ENCODE measurements around the gene PIEZO2. TPM values are rescaled to one million over a fixed set of nuclear protein-coding genes. Genes with fewer than 3 reads are reported as not detected.

The PIEZO2 gene
- total and polyA plus RNA-seq, 9 donors = 19.3 to 55.4 (median 35.3) TPM

GRCh38 chr18:10965119-10965518 lies 184.2 kb downstream of the PIEZO2 start:
- no peaks in the 10 kb centered on the region for H3K4me1 ChIP-seq (ENCODE audit: control insufficient read depth, insufficient read depth, low read length)
- peaks cover 2% of the 10 kb centered on the region for H3K9me3 ChIP-seq (replicated peaks; ENCODE audit: control insufficient read depth, low read depth, low read length)
- no peak for DNase-seq
- no peak overlapping the region for H3K27ac ChIP-seq (ENCODE audit: low read length)
- no peaks in the 10 kb centered on the region for H3K36me3 ChIP-seq (ENCODE audit: control insufficient read depth, insufficient read depth, low read length)
- H3K4me3 ChIP-seq (ENCODE audit: low read length) = no peak overlapping the region
- no peaks in the 10 kb centered on the region for H3K27me3 ChIP-seq (ENCODE audit: control insufficient read depth, insufficient read depth, low read length)
- WGBS (ENCODE audit: insufficient coverage) = no CpG with 5 or more reads among the region's 2 CpGs

GRCh38 chr18:10953672-10954071 lies 195.7 kb downstream of the PIEZO2 start:
- no peaks in the 10 kb centered on the region for H3K36me3 ChIP-seq (ENCODE audit: control insufficient read depth, insufficient read depth, low read length)
- H3K9me3 ChIP-seq (replicated peaks; ENCODE audit: control insufficient read depth, low read depth, low read length) = no peaks in the 10 kb centered on the region
- WGBS (ENCODE audit: insufficient coverage) = 61% methylated on average over 4 of the region's 5 CpGs
- H3K4me1 ChIP-seq (ENCODE audit: control insufficient read depth, insufficient read depth, low read length) = peaks cover 4% of the 10 kb centered on the region
- peak; percentile 50 for DNase-seq
- no peak overlapping the region for H3K4me3 ChIP-seq (ENCODE audit: low read length)
- H3K27ac ChIP-seq (ENCODE audit: low read length) = no peak overlapping the region
- no peaks in the 10 kb centered on the region for H3K27me3 ChIP-seq (ENCODE audit: control insufficient read depth, insufficient read depth, low read length)

- WGBS (ENCODE audit: insufficient coverage) = no CpG with 5 or more reads among the region's 1 CpG
- H3K9me3 ChIP-seq (replicated peaks; ENCODE audit: control insufficient read depth, low read depth, low read length) = no peaks in the 10 kb centered on the region
- H3K4me3 ChIP-seq (ENCODE audit: low read length) = no peak overlapping the region
- DNase-seq = no peak
- no peaks in the 10 kb centered on the region for H3K27me3 ChIP-seq (ENCODE audit: control insufficient read depth, insufficient read depth, low read length)
- no peak overlapping the region for H3K27ac ChIP-seq (ENCODE audit: low read length)
- peaks cover 4% of the 10 kb centered on the region for H3K4me1 ChIP-seq (ENCODE audit: control insufficient read depth, insufficient read depth, low read length)
- H3K36me3 ChIP-seq (ENCODE audit: control insufficient read depth, insufficient read depth, low read length) = no peaks in the 10 kb centered on the region
These were observed 197.5 kb downstream of the PIEZO2 start for GRCh38 chr18:10951631-10952544.

DNA sequence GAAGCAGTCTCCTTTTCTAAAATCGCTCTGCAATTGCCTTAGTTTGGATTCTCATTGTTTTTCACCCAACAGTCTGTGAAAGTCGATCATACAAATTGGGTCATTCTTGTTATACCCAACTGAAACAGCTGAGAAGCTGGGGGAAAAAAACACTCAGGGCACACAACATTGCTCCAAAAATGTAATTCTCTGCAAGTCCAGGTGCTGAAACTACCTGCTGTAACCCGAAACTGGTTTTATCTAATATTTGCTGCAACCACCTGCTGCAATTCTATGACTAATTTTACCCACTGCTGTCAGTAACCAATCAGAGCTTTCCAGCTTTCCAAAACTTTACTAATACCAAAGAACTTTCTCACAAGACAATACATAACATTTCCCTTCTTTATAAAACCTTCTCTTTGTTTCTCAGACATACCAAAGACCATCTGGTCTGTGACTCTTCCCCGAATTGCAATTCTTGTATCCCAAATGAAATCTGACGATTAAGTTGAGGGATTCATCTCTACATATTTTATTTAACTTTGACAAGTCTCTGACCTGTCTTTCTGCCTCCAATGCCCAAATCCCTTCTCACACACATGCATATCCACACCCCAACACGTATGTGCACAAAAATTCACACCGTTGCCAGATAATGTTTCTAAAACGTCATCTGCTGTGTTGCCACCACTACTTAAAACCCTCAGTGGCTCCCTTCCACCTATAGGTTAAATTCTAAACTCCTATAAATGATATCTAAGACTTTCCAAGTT lies 198.3 kb downstream of the PIEZO2 start:
- DNase-seq = no peak
- peaks cover 5% of the 10 kb centered on the region for H3K9me3 ChIP-seq (replicated peaks; ENCODE audit: control insufficient read depth, low read depth, low read length)
- peaks cover 2% of the 10 kb centered on the region for H3K27me3 ChIP-seq (ENCODE audit: control insufficient read depth, insufficient read depth, low read length)
- H3K36me3 ChIP-seq (ENCODE audit: control insufficient read depth, insufficient read depth, low read length) = no peaks in the 10 kb centered on the region
- H3K4me3 ChIP-seq (ENCODE audit: low read length) = no peak overlapping the region
- H3K4me1 ChIP-seq (ENCODE audit: control insufficient read depth, insufficient read depth, low read length) = peaks cover 4% of the 10 kb centered on the region
- 73% methylated on average over 8 of the region's 8 CpGs for WGBS (ENCODE audit: insufficient coverage)
- no peak overlapping the region for H3K27ac ChIP-seq (ENCODE audit: low read length)

DNA sequence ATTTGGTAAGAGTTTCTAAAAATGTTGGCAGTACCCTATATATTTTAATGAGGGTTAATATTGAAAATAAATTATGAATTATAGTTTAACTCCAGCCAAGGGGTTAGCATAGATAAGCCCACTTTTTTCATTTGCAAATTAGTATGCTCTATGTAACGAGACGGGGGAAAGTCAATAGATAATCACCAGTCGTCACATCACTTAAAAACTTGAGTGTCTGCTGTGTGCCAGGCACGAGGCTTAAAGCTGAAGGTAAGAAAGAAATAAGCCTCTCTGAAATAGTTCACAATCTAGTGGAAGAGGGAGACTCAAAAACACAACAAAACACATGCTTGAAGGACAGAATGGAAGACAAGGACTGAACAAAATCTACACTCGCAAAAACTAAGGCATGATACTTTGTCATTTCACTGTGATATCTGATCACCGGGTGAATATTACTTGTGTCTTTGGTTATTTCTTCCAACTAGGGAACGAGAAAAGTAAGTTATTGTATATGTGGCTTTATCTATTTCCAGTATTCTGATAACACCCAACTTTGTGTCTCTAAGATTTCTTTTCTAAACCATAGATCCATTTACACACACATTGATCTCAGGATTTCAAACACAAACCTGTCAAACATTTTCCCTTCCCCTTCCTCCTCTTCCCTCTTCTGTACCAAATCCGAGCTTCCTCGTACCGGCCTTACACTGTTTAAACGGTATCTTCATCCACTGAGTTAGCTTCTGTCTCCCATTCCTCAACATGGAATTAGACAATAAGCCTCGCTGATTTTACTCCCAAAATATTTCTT lies 199.1 kb downstream of the PIEZO2 start:
- no peak for DNase-seq
- Histone ChIP-seq H3K4me1 (ENCODE audit: control insufficient read depth, insufficient read depth, low read length) (peaks cover 4% of the 10 kb centered on the region), H3K4me3 (ENCODE audit: low read length) (no peak overlapping the region), H3K9me3 (replicated peaks; ENCODE audit: control insufficient read depth, low read depth, low read length) (peaks cover 12% of the 10 kb centered on the region), H3K36me3 (ENCODE audit: control insufficient read depth, insufficient read depth, low read length) (no peaks in the 10 kb centered on the region), H3K27me3 (ENCODE audit: control insufficient read depth, insufficient read depth, low read length) (peaks cover 2% of the 10 kb centered on the region), H3K27ac (ENCODE audit: low read length) (no peak overlapping the region)
- WGBS (ENCODE audit: insufficient coverage) = 87% methylated on average over 5 of the region's 12 CpGs

GRCh38 chr18:10949655-10950054 lies 199.7 kb downstream of the PIEZO2 start:
- peaks cover 4% of the 10 kb centered on the region for H3K4me1 ChIP-seq (ENCODE audit: control insufficient read depth, insufficient read depth, low read length)
- no peak for DNase-seq
- H3K4me3 ChIP-seq (ENCODE audit: low read length) = no peak overlapping the region
- H3K9me3 ChIP-seq (replicated peaks; ENCODE audit: control insufficient read depth, low read depth, low read length) = peaks cover 18% of the 10 kb centered on the region
- WGBS (ENCODE audit: insufficient coverage) = no CpG with 5 or more reads among the region's 1 CpG
- H3K27ac ChIP-seq (ENCODE audit: low read length) = no peak overlapping the region
- H3K36me3 ChIP-seq (ENCODE audit: control insufficient read depth, insufficient read depth, low read length) = no peaks in the 10 kb centered on the region
- H3K27me3 ChIP-seq (ENCODE audit: control insufficient read depth, insufficient read depth, low read length) = peaks cover 2% of the 10 kb centered on the region

- H3K36me3 ChIP-seq (ENCODE audit: control insufficient read depth, insufficient read depth, low read length) = no peaks in the 10 kb centered on the region
- H3K4me1 ChIP-seq (ENCODE audit: control insufficient read depth, insufficient read depth, low read length) = no peaks in the 10 kb centered on the region
- WGBS (ENCODE audit: insufficient coverage) = no CpG with 5 or more reads among the region's 5 CpGs
- H3K9me3 ChIP-seq (replicated peaks; ENCODE audit: control insufficient read depth, low read depth, low read length) = peaks cover 20% of the 10 kb centered on the region
- no peak overlapping the region for H3K27ac ChIP-seq (ENCODE audit: low read length)
- DNase-seq = no peak
- peaks cover 2% of the 10 kb centered on the region for H3K27me3 ChIP-seq (ENCODE audit: control insufficient read depth, insufficient read depth, low read length)
- no peak overlapping the region for H3K4me3 ChIP-seq (ENCODE audit: low read length)
These were observed 200.9 kb downstream of the PIEZO2 start for GRCh38 chr18:10948421-10948820.

DNA sequence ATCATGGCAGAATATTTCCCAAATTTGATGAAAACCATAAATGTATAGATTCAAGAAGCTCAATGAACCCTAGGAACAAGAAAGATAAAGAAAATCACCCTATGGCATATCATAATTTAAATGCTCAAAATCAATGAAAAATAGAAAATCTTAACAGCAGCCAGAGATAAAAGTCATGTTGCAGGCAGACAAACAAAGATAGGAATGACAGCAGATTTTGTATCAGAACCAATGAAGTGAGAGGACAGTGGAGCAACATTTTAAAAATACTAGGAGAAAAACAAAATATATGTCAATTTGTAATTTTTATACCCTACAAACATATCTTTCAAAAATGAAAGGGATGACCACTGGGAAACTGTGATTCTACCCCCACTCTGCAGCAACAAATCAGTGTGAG lies 203.3 kb downstream of the PIEZO2 start:
- peaks cover 2% of the 10 kb centered on the region for H3K27me3 ChIP-seq (ENCODE audit: control insufficient read depth, insufficient read depth, low read length)
- no peaks in the 10 kb centered on the region for H3K36me3 ChIP-seq (ENCODE audit: control insufficient read depth, insufficient read depth, low read length)
- no peak overlapping the region for H3K27ac ChIP-seq (ENCODE audit: low read length)
- H3K4me1 ChIP-seq (ENCODE audit: control insufficient read depth, insufficient read depth, low read length) = no peaks in the 10 kb centered on the region
- peaks cover 20% of the 10 kb centered on the region for H3K9me3 ChIP-seq (replicated peaks; ENCODE audit: control insufficient read depth, low read depth, low read length)
- H3K4me3 ChIP-seq (ENCODE audit: low read length) = no peak overlapping the region
- DNase-seq = no peak

GRCh38 chr18:10942998-10943397 lies 206.4 kb downstream of the PIEZO2 start:
- H3K4me1 ChIP-seq (ENCODE audit: control insufficient read depth, insufficient read depth, low read length) = no peaks in the 10 kb centered on the region

DNA sequence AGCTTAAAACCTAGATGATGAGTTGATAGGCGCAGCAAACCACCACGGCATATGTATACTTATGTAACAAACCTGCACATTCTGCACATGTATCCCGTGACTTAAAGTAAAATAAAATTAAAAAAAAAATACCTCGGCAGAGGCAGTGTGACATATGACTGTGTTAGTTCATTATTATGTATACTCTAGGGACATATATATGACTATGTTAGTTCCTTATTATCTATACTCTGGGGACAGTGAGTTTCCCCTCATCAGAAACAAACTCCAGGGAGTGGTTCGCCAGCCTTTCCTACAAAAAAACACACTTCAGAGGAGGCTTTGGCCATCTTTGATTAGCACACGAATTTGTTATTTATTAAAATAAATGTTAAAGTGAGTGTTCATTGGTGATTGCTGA lies 209.5 kb downstream of the PIEZO2 start:
- no peak overlapping the region for H3K4me3 ChIP-seq (ENCODE audit: low read length)
- H3K36me3 ChIP-seq (ENCODE audit: control insufficient read depth, insufficient read depth, low read length) = no peaks in the 10 kb centered on the region
- H3K27me3 ChIP-seq (ENCODE audit: control insufficient read depth, insufficient read depth, low read length) = no peaks in the 10 kb centered on the region
- peaks cover 6% of the 10 kb centered on the region for H3K4me1 ChIP-seq (ENCODE audit: control insufficient read depth, insufficient read depth, low read length)
- DNase-seq = no peak
- no peak overlapping the region for H3K27ac ChIP-seq (ENCODE audit: low read length)
- no CpG with 5 or more reads among the region's 6 CpGs for WGBS (ENCODE audit: insufficient coverage)
- peaks cover 4% of the 10 kb centered on the region for H3K9me3 ChIP-seq (replicated peaks; ENCODE audit: control insufficient read depth, low read depth, low read length)

More at GRCh38 chr18:10942998-10943397, 206.4 kb downstream of the PIEZO2 start:
- peaks cover 20% of the 10 kb centered on the region for H3K9me3 ChIP-seq (replicated peaks; ENCODE audit: control insufficient read depth, low read depth, low read length)
- H3K27me3 ChIP-seq (ENCODE audit: control insufficient read depth, insufficient read depth, low read length) = peaks cover 2% of the 10 kb centered on the region
- no peak for DNase-seq
- no peak overlapping the region for H3K4me3 ChIP-seq (ENCODE audit: low read length)
- H3K27ac ChIP-seq (ENCODE audit: low read length) = no peak overlapping the region
- H3K36me3 ChIP-seq (ENCODE audit: control insufficient read depth, insufficient read depth, low read length) = no peaks in the 10 kb centered on the region
- 70% methylated on average over 4 of the region's 4 CpGs for WGBS (ENCODE audit: insufficient coverage)

Data from muscle of leg (tissue), 11 donors.